ENCODE measurements around the gene ARHGAP33.

Gene ARHGAP33

GRCh38 chr19:35729763-35730162 lies 45.6 kb upstream of the ARHGAP33 start:
- Histone ChIP-seq H3K4me3 (ENCODE audit: severe bottlenecking) (no peak overlapping the region), H3K27ac (ENCODE audit: poor library complexity, severe bottlenecking) (no peak overlapping the region), H3K27me3 (ENCODE audit: insufficient read depth, poor library complexity, severe bottlenecking) (no peaks in the 10 kb centered on the region), H3K36me3 (ENCODE audit: low read depth) (peaks cover 92% of the 10 kb centered on the region), H3K4me1 (ENCODE audit: insufficient read depth, poor library complexity, severe bottlenecking) (no peaks in the 10 kb centered on the region), H3K9me3 (ENCODE audit: severe bottlenecking) (no peaks in the 10 kb centered on the region)
- DNase-seq (ENCODE audit: low spot score) = no peak
- ATAC-seq (ENCODE audit: low read depth) = no peak
- TF ChIP-seq CTCF (IDR thresholded peaks at IDR 0.05; ENCODE audit: poor library complexity, severe bottlenecking) = no peak

- no peaks in the 10 kb centered on the region for H3K4me1 ChIP-seq (ENCODE audit: insufficient read depth, poor library complexity, severe bottlenecking)
- DNase-seq (ENCODE audit: low spot score) (no peak), ATAC-seq (ENCODE audit: low read depth) (no peak)
- no peaks in the 10 kb centered on the region for H3K9me3 ChIP-seq (ENCODE audit: severe bottlenecking)
- no peak overlapping the region for H3K27ac ChIP-seq (ENCODE audit: poor library complexity, severe bottlenecking)
- TF ChIP-seq CTCF (IDR thresholded peaks at IDR 0.05; ENCODE audit: poor library complexity, severe bottlenecking) = no peak
- H3K36me3 ChIP-seq (ENCODE audit: low read depth) = peaks cover 88% of the 10 kb centered on the region
- H3K4me3 ChIP-seq (ENCODE audit: severe bottlenecking) = no peak overlapping the region
- H3K27me3 ChIP-seq (ENCODE audit: insufficient read depth, poor library complexity, severe bottlenecking) = no peaks in the 10 kb centered on the region
Measured at GRCh38 chr19:35730326-35730725, 45.0 kb upstream of the ARHGAP33 start.

GRCh38 chr19:35731353-35731752 lies 44.0 kb upstream of the ARHGAP33 start:
- Histone ChIP-seq H3K27ac (ENCODE audit: poor library complexity, severe bottlenecking) (no peak overlapping the region), H3K4me1 (ENCODE audit: insufficient read depth, poor library complexity, severe bottlenecking) (no peaks in the 10 kb centered on the region), H3K9me3 (ENCODE audit: severe bottlenecking) (no peaks in the 10 kb centered on the region), H3K27me3 (ENCODE audit: insufficient read depth, poor library complexity, severe bottlenecking) (no peaks in the 10 kb centered on the region), H3K36me3 (ENCODE audit: low read depth) (peaks cover 87% of the 10 kb centered on the region), H3K4me3 (ENCODE audit: severe bottlenecking) (no peak overlapping the region)
- ATAC-seq (ENCODE audit: low read depth) = no peak
- no peak for TF ChIP-seq CTCF (IDR thresholded peaks at IDR 0.05; ENCODE audit: poor library complexity, severe bottlenecking)
- no peak for DNase-seq (ENCODE audit: low spot score)

- no peak overlapping the region for H3K27ac ChIP-seq (ENCODE audit: poor library complexity, severe bottlenecking)
- peaks cover 87% of the 10 kb centered on the region for H3K36me3 ChIP-seq (ENCODE audit: low read depth)
- no peaks in the 10 kb centered on the region for H3K27me3 ChIP-seq (ENCODE audit: insufficient read depth, poor library complexity, severe bottlenecking)
- no peak overlapping the region for H3K4me3 ChIP-seq (ENCODE audit: severe bottlenecking)
- ATAC-seq (ENCODE audit: low read depth) = no peak
- H3K4me1 ChIP-seq (ENCODE audit: insufficient read depth, poor library complexity, severe bottlenecking) = no peaks in the 10 kb centered on the region
- TF ChIP-seq CTCF (IDR thresholded peaks at IDR 0.05; ENCODE audit: poor library complexity, severe bottlenecking) = no peak
- H3K9me3 ChIP-seq (ENCODE audit: severe bottlenecking) = no peaks in the 10 kb centered on the region
- DNase-seq (ENCODE audit: low spot score) = no peak
Measured at GRCh38 chr19:35731779-35732405, 43.5 kb upstream of the ARHGAP33 start.

GRCh38 chr19:35732540-35733179 lies 42.7 kb upstream of the ARHGAP33 start:
- H3K4me1 ChIP-seq (ENCODE audit: insufficient read depth, poor library complexity, severe bottlenecking) = no peaks in the 10 kb centered on the region
- ATAC-seq (ENCODE audit: low read depth) (no peak), DNase-seq (ENCODE audit: low spot score) (no peak)
- no peak overlapping the region for H3K27ac ChIP-seq (ENCODE audit: poor library complexity, severe bottlenecking)
- no peaks in the 10 kb centered on the region for H3K9me3 ChIP-seq (ENCODE audit: severe bottlenecking)
- H3K36me3 ChIP-seq (ENCODE audit: low read depth) = peaks cover 87% of the 10 kb centered on the region
- no peak for TF ChIP-seq CTCF (IDR thresholded peaks at IDR 0.05; ENCODE audit: poor library complexity, severe bottlenecking)
- no peak overlapping the region for H3K4me3 ChIP-seq (ENCODE audit: severe bottlenecking)
- H3K27me3 ChIP-seq (ENCODE audit: insufficient read depth, poor library complexity, severe bottlenecking) = no peaks in the 10 kb centered on the region
